ENCODE data around the gene BET1. TPM values are rescaled to one million over a fixed set of nuclear protein-coding genes. Genes with fewer than 3 reads are reported as not detected.

The BET1 gene
- total and polyA plus RNA-seq, 12 donors = 18.6 to 91.3 (median 37.9) TPM

GRCh38 chr7:93943816-93944540, 60.2 kb downstream of the BET1 start:
- Histone ChIP-seq H3K9me3 (replicated peaks in 1 of 3) (no peaks in the 10 kb centered on the region), H3K27ac (no peak overlapping the region), H3K27me3 (no peaks in the 10 kb centered on the region), H3K4me1 (replicated peaks in 1 of 2) (peaks cover 0 to 10% of the 10 kb centered on the region in 2 donors), H3K36me3 (replicated peaks in 1 of 2) (no peaks in the 10 kb centered on the region), H3K4me3 (no peak overlapping the region)
- TF ChIP-seq POLR2A (IDR thresholded peaks at IDR 0.05) (no peak), CTCF (IDR thresholded peaks at IDR 0.05) (no peak)
- intact Hi-C loops (cut with DNase I) = no loop called here
- DNase-seq = no peak
- WGBS, 4 donors = 45 to 69% (median 54%) methylated on average over 4 of the region's 4 CpGs

Other genes with a start within 250 kb of the BET1 start
- 10 to 100 TPM in 7 of 9 donors, 1 to 10 TPM in 2; 7.4 to 87.8 (median 34.5) TPM for gene TFPI2, start 113.6 kb downstream of the BET1 start, total RNA-seq
- gene TFPI2, start 113.6 kb downstream of the BET1 start, polyA plus RNA-seq = 10 to 100 TPM; 15.3 to 27.4 (median 19.4) TPM
- gene GNGT1, start 97.8 kb downstream of the BET1 start, total RNA-seq = not detected
- gene GNGT1, start 97.8 kb downstream of the BET1 start, polyA plus RNA-seq = not detected
- gene GNG11, start 82.6 kb downstream of the BET1 start, total RNA-seq = 10 to 100 TPM in 7 of 9 donors, 1 to 10 TPM in 2; 8.3 to 23.8 (median 15.8) TPM
- 10 to 100 TPM in 2 of 3 donors, 1 to 10 TPM in 1; 9.4 to 39.0 (median 33.6) TPM for gene GNG11, start 82.6 kb downstream of the BET1 start, polyA plus RNA-seq